Lower leg skin (tissue), 3 donors: ENCODE measurements around the gene MYORG.

ENCODE experiments used
- CTCF ChIP-seq, 3 donors: fragments of 450-650 bp; IDR thresholded peaks; one replicate each; pipeline ENCODE4 v1.5.1; 2016; ENCODE audit warnings: antibody characterized with exemption in 3 of 3, mild to moderate bottlenecking in 3 of 3, moderate library complexity in 2 of 3
- POLR2A ChIP-seq, 2 donors: fragments of 450-650 bp; IDR thresholded peaks; one replicate each; pipeline ENCODE4 v1.6.1; 2016 to 2017; ENCODE audit warnings: antibody characterized with exemption in 2 of 2, mild to moderate bottlenecking in 1 of 2, moderate library complexity in 1 of 2

DNA sequence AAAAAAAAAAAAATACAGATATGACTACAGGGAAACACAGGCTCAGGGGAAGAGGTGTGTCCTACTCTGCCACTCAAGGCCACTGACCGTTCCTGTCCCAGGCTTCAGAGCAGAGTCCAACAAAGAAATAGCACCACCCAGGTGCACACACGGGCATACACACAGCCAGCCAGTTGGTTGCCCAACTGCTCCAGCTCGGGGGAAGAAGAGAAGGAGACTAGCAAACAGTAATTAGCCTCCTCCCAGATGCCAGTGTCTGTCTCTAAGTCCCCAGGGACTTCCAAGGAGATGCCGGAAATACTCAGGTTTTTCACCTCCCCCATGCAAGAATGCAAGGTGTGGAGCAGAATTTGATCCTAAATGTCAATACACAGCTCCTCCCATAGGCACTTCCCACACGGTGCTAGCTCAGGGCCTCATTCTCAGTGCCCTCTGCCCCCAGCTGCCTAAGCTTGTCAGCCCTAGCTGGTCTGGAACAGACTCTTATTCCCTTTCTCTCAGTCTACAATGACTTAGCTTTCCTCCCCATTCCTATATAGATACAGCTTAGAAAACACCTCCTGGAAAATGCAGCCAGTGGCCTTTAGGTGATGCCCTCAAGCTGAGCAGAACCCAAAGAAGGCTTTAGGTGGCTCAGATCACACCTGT is 1.7 kb downstream of the MYORG start:
- TF ChIP-seq POLR2A (IDR thresholded peaks at IDR 0.05) (no peak), CTCF (IDR thresholded peaks at IDR 0.05) (no peak)
